Neural cell (in vitro differentiated cells): ENCODE results near the gene CAPN15.

Experiments used
- EP300 ChIP-seq: fragments of 450-650 bp; conservative IDR thresholded peaks from 2 replicates; pipeline ENCODE4 v1.6.1; 2014; ENCODE audit warnings: antibody characterized with exemption, mild to moderate bottlenecking, moderate library complexity; ENCODE audit not compliant: poor library complexity, severe bottlenecking
- EZH2 ChIP-seq: fragments of 200-600, 300-800 bp; shearing (Covaris generic), sonication (generic); IDR thresholded peaks from 2 replicates; pipeline ENCODE4 v1.6.1; 2014; ENCODE audit warnings: antibody characterized with exemption, low read length, borderline replicate concordance, mild to moderate bottlenecking; ENCODE audit not compliant: insufficient read depth, poor library complexity, severe bottlenecking
- POLR2AphosphoS5 ChIP-seq: IDR thresholded peaks from 2 replicates; pipeline ENCODE4 v1.6.1; 2012
- RAD21 ChIP-seq: fragments of 450-650 bp; conservative IDR thresholded peaks from 2 replicates; pipeline ENCODE4 v1.6.1; 2014; ENCODE audit warnings: antibody characterized with exemption, mild to moderate bottlenecking, moderate library complexity
- TF ChIP-seq, protein P1 (sequence below): fragments of 450-650 bp; IDR thresholded peaks from 2 replicates; pipeline ENCODE4 v1.5.1; 2014; ENCODE audit warnings: antibody characterized with exemption, mild to moderate bottlenecking, moderate library complexity; ENCODE audit not compliant: poor library complexity, severe bottlenecking
- TF ChIP-seq, protein P2 (sequence below): IDR thresholded peaks from 2 replicates; pipeline ENCODE4 v1.6.1; 2012; ENCODE audit warnings: borderline replicate concordance

DNA sequence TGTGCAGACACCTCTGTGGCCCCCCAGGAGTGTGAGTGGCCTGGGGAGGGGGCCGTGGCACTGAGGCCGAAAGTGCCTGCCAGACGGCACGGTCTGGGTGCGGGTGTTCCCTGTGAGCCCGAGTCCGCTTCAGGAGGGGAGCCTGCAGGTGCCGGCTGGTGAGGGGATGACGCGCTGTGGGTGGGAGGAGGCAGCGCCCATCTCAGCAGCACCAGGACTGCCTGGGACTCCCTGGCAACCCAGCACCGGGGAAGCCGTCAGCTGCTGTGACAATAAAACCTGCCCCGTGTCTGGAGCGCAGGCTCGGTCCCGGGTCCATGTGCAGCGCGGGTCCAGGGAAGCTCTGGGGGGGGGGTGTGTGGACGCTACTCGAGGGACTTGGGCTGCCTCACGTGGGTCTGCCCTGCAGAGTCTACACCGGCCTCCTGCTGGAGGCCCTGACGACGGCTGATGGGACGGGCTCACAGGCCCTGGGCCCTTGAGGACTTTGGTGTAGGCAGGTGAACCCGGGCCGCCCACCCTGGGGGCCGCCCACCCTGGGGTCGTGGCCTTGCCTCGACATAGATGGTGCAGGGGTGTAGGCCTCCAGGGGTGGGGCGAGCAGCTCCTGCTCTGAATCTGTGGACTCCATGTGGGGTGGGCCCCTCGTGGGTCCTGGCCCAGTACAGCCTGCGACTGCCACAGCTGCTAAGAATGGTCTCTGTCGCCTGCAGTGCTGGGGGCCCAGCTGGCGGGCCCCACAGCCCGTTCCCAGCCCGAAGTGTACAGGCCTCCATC is 56.5 kb downstream of the CAPN15 start:
- TF ChIP-seq, protein P1, sequence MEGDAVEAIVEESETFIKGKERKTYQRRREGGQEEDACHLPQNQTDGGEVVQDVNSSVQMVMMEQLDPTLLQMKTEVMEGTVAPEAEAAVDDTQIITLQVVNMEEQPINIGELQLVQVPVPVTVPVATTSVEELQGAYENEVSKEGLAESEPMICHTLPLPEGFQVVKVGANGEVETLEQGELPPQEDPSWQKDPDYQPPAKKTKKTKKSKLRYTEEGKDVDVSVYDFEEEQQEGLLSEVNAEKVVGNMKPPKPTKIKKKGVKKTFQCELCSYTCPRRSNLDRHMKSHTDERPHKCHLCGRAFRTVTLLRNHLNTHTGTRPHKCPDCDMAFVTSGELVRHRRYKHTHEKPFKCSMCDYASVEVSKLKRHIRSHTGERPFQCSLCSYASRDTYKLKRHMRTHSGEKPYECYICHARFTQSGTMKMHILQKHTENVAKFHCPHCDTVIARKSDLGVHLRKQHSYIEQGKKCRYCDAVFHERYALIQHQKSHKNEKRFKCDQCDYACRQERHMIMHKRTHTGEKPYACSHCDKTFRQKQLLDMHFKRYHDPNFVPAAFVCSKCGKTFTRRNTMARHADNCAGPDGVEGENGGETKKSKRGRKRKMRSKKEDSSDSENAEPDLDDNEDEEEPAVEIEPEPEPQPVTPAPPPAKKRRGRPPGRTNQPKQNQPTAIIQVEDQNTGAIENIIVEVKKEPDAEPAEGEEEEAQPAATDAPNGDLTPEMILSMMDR: no peak
- TF ChIP-seq POLR2AphosphoS5 (no peak), RAD21 (no peak), EP300 (no peak), EZH2 (no peak)
- TF ChIP-seq, protein P2, sequence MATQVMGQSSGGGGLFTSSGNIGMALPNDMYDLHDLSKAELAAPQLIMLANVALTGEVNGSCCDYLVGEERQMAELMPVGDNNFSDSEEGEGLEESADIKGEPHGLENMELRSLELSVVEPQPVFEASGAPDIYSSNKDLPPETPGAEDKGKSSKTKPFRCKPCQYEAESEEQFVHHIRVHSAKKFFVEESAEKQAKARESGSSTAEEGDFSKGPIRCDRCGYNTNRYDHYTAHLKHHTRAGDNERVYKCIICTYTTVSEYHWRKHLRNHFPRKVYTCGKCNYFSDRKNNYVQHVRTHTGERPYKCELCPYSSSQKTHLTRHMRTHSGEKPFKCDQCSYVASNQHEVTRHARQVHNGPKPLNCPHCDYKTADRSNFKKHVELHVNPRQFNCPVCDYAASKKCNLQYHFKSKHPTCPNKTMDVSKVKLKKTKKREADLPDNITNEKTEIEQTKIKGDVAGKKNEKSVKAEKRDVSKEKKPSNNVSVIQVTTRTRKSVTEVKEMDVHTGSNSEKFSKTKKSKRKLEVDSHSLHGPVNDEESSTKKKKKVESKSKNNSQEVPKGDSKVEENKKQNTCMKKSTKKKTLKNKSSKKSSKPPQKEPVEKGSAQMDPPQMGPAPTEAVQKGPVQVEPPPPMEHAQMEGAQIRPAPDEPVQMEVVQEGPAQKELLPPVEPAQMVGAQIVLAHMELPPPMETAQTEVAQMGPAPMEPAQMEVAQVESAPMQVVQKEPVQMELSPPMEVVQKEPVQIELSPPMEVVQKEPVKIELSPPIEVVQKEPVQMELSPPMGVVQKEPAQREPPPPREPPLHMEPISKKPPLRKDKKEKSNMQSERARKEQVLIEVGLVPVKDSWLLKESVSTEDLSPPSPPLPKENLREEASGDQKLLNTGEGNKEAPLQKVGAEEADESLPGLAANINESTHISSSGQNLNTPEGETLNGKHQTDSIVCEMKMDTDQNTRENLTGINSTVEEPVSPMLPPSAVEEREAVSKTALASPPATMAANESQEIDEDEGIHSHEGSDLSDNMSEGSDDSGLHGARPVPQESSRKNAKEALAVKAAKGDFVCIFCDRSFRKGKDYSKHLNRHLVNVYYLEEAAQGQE: no peak
